ENCODE data around the gene ELP1.
A peak's percentile ranks its signal among the peaks of the same experiment; 100 is the strongest.

Gene ELP1

GRCh38 chr9:108885643-108886348, 48.1 kb downstream of the ELP1 start:
- H2AFZ ChIP-seq (ENCODE audit: low read depth, low read length): no peak overlapping the region
- no peaks in the 10 kb centered on the region for H3K27me3 ChIP-seq (ENCODE audit: low read depth, low read length)
- peaks cover 21% of the 10 kb centered on the region for H3K4me1 ChIP-seq (ENCODE audit: low read length)
- H3K27ac ChIP-seq (ENCODE audit: low read length): peak overlapping the region; percentile 37
- H3K4me2 ChIP-seq (ENCODE audit: low read length): peak overlapping the region; percentile 41
- H3K9ac ChIP-seq (ENCODE audit: low read length): no peak overlapping the region
- H3K36me3 ChIP-seq (replicated peaks; ENCODE audit: low read depth, low read length): peaks cover 20% of the 10 kb centered on the region
- no peak overlapping the region for H3K4me3 ChIP-seq (ENCODE audit: low read length)
- H3K79me2 ChIP-seq (ENCODE audit: low read length): no peaks in the 10 kb centered on the region
- H3K9me3 ChIP-seq (ENCODE audit: insufficient read depth, low read length): no peaks in the 10 kb centered on the region
- H4K20me1 ChIP-seq (ENCODE audit: insufficient read depth, low read length): no peaks in the 10 kb centered on the region
- TF ChIP-seq CTCF (IDR thresholded peaks at IDR 0.05; ENCODE audit: low read depth, low read length) (no peak), EZH2phosphoT487 (IDR thresholded peaks at IDR 0.05; ENCODE audit: low read depth) (no peak)

- H3K9me3 ChIP-seq (ENCODE audit: insufficient read depth, low read length): no peaks in the 10 kb centered on the region
- no peaks in the 10 kb centered on the region for H3K27me3 ChIP-seq (ENCODE audit: low read depth, low read length)
- TF ChIP-seq CTCF (IDR thresholded peaks at IDR 0.05; ENCODE audit: low read depth, low read length) (no peak), EZH2phosphoT487 (IDR thresholded peaks at IDR 0.05; ENCODE audit: low read depth) (no peak)
- H3K4me2 ChIP-seq (ENCODE audit: low read length): no peak overlapping the region
- no peaks in the 10 kb centered on the region for H3K79me2 ChIP-seq (ENCODE audit: low read length)
- peaks cover 20% of the 10 kb centered on the region for H3K36me3 ChIP-seq (replicated peaks; ENCODE audit: low read depth, low read length)
- no peaks in the 10 kb centered on the region for H4K20me1 ChIP-seq (ENCODE audit: insufficient read depth, low read length)
- no peak overlapping the region for H3K9ac ChIP-seq (ENCODE audit: low read length)
- H3K4me1 ChIP-seq (ENCODE audit: low read length): peaks cover 21% of the 10 kb centered on the region
- H2AFZ ChIP-seq (ENCODE audit: low read depth, low read length): no peak overlapping the region
- no peak overlapping the region for H3K27ac ChIP-seq (ENCODE audit: low read length)
- no peak overlapping the region for H3K4me3 ChIP-seq (ENCODE audit: low read length)
Observed at GRCh38 chr9:108884701-108885100, 49.2 kb downstream of the ELP1 start.

GRCh38 chr9:108883085-108883484, 50.8 kb downstream of the ELP1 start:
- Histone ChIP-seq H3K9me3 (ENCODE audit: insufficient read depth, low read length) (no peaks in the 10 kb centered on the region), H2AFZ (ENCODE audit: low read depth, low read length) (no peak overlapping the region), H3K27me3 (ENCODE audit: low read depth, low read length) (no peaks in the 10 kb centered on the region), H3K4me1 (ENCODE audit: low read length) (peaks cover 19% of the 10 kb centered on the region), H3K27ac (ENCODE audit: low read length) (no peak overlapping the region), H3K4me2 (ENCODE audit: low read length) (no peak overlapping the region), H3K36me3 (replicated peaks; ENCODE audit: low read depth, low read length) (peaks cover 28% of the 10 kb centered on the region), H3K79me2 (ENCODE audit: low read length) (no peaks in the 10 kb centered on the region), H3K4me3 (ENCODE audit: low read length) (no peak overlapping the region), H3K9ac (ENCODE audit: low read length) (no peak overlapping the region), H4K20me1 (ENCODE audit: insufficient read depth, low read length) (no peaks in the 10 kb centered on the region)
- no peak for TF ChIP-seq EZH2phosphoT487 (IDR thresholded peaks at IDR 0.05; ENCODE audit: low read depth)
- no peak for TF ChIP-seq CTCF (IDR thresholded peaks at IDR 0.05; ENCODE audit: low read depth, low read length)

GRCh38 chr9:108882052-108882888, 51.7 kb downstream of the ELP1 start:
- Histone ChIP-seq H3K79me2 (ENCODE audit: low read length) (no peaks in the 10 kb centered on the region), H3K4me2 (ENCODE audit: low read length) (no peak overlapping the region), H2AFZ (ENCODE audit: low read depth, low read length) (no peak overlapping the region)

More at GRCh38 chr9:108882052-108882888, 51.7 kb downstream of the ELP1 start:
- Histone ChIP-seq H3K27me3 (ENCODE audit: low read depth, low read length) (no peaks in the 10 kb centered on the region), H3K9me3 (ENCODE audit: insufficient read depth, low read length) (no peaks in the 10 kb centered on the region), H3K4me1 (ENCODE audit: low read length) (peaks cover 15% of the 10 kb centered on the region), H3K36me3 (replicated peaks; ENCODE audit: low read depth, low read length) (peaks cover 29% of the 10 kb centered on the region), H4K20me1 (ENCODE audit: insufficient read depth, low read length) (no peaks in the 10 kb centered on the region), H3K9ac (ENCODE audit: low read length) (no peak overlapping the region), H3K4me3 (ENCODE audit: low read length) (no peak overlapping the region), H3K27ac (ENCODE audit: low read length) (no peak overlapping the region)
- no peak for TF ChIP-seq EZH2phosphoT487 (IDR thresholded peaks at IDR 0.05; ENCODE audit: low read depth)
- TF ChIP-seq CTCF (IDR thresholded peaks at IDR 0.05; ENCODE audit: low read depth, low read length): no peak

Measured in OCI-LY3 (cell line).